GM19099 (cell line): ENCODE measurements around the gene TMPRSS13.

Experiments
- POLR2A ChIP-seq: IDR thresholded peaks from 3 replicates; pipeline ENCODE4 v1.6.1; 2011; ENCODE audit warnings: low read depth; ENCODE audit not compliant: insufficient read length; ENCODE audit errors: extremely low read depth

TMPRSS13 gene

DNA sequence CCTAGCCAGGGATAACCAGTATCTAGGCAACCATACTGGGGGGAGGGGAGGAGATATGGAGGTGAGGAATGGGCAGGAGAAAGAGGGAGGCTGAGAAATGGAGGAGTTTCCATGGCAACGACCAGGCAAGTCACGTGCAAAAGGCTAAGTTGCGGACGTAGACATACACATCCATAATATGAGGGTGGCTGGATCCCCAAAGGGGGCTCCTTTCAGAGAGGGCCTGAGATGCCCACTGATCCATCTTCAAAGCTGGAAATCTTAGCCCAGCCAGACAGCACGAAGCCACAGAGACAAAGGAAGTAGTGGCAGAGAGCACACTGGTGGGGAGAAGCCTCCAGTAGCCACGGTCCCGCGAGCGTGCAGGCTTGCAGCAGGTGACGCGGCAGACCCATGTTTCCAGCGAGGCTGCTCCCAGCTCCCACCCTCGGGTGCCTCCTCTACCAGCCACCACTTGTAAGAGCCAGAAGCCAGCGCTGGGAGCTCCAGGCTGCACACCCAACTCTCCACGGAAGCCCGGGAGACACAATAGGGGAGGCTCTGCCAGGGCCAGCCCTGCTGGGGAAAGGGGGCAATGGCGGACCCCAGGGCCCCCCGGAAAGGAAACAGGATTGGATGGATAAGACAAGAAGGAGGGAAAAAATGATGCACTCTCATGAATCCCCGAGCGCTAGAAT is 53.7 kb downstream of the TMPRSS13 start:
- no peak for TF ChIP-seq POLR2A

DNA sequence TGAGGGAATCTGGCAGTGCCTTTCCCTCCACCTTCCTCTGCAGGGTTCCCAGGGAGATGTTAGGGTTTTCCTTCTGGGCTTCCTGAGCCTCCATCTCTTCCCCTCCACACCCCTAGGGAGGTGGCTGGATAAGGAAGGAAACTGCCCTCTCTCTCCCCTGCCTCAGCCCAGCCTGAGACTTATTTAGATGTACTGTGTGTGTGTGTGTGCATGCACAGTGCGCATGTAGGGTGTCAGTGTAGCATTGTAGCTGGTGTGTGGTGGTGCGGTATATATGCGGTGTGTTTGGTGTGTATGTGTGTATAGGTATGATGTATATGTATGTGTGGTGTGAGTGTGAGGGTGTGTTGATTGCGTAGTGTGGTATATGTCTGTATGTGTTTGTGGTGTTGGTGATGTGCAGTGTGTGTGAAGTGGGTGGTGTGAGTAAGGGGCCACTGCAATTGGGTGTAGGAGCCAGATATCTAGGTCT is 54.3 kb downstream of the TMPRSS13 start:
- no peak for TF ChIP-seq POLR2A

DNA sequence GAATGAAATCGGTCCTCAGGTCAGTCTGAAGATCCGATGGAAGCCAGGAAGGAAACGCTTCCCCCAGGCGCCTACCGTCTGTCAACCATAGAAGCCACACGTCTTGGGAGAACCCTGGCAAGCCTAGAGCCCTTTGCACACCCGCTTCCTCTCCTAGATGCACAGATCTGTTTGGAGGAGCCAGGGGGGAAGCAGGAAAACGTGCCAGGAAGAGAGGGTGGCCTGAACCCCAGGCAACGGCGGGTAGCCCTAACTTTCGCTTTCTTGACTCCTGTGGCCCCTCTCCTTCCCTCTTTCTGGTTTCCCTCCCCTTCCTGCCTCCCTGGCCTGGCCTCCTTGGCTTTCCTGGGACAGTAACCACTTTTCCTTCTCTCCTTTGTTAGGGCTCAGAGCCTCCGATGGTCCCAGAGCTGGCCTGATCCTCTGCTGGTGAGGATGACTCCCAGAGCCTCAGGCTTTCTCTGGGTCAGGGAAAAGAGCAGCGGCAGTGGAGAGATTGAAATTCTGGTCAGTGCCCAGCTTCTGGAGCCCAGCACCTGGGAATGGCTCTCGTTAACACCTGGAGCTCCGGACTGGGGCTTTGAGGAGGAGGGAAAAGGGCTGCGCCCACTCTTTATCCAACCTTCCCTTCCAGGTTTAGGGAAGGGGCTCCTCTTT is 54.8 kb downstream of the TMPRSS13 start:
- no peak for TF ChIP-seq POLR2A

DNA sequence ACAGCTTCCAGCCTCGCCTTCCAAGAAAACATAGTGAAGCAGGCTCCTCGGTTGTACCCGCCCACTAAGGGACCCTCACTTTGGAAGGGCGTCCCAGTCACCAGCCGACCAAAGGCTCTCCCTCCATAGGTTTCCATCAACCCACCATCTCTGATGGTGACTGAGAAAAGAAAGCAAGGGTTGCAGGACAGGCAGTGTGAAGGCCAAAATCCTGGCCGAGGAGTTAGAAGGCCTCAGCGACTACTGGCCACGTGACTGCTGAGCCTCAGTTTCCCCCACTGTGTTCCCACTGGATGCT is 55.4 kb downstream of the TMPRSS13 start:
- TF ChIP-seq POLR2A, result no peak

DNA sequence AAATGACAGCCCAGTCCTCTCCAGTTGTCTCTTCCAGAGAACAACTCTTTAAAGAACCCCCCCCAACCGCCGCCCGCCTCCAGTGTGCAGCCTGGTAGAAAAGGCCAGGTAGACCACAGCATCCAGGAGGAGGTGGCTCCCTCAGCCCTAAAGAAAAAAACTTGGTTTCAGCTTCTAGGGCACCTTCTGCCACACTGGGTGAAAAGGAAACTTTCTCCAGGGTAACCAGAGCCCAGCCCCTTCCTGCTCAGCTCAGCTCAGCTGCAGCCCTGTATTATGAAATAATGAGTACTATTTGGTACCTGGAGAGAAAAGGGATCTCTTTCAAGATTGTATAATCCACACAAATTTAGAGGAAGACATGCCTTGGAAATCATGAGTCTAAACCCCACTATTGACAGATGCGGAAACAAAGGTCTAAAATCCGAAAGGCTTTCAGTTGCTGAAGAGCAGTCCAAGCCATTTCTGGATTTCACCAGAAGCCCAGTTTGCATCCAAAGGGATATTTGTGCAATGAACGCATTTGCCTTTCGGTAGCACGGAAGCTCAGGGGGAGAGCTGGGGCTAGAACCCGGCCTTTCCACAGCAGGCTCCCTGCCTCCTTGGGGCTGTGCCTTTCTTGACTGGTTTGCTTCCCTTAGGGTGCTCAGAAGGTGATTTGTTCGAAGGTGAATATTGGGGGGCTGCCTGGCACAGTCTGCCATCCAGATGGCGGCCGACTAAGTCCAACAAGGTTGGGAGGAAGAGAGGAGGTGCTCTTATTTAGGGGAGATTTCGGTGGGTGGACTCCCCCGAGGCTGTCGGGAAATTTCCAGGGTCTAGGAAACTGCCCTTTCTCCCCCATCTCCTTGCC is 56.0 kb downstream of the TMPRSS13 start:
- TF ChIP-seq POLR2A, result no peak

DNA sequence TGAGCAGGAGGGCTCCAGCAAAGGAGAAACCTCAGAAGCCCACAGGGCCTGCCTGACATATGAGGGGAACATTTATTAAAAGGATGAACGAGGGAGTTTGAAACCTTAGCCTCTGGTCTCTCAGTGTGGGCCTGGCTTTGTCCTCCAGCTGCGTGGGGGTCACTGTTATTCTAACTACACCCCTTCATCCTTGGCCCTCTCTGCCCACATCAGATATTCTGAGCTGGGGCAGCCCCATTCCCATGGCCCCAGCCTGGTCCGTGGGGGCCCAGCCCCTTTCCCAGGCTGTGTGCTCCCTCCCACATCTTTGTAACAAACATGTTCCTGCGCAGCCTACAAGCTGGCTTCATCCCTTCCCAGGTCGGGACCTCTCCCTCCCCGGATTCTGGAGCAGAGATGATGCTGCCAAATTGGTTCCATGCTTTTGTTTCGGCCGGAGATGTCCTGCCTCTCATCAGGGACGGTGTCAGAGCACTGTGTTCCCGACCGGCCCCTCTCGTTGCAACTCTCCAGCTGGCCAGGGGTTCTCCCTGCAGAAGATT is 56.7 kb downstream of the TMPRSS13 start:
- TF ChIP-seq POLR2A, result no peak

DNA sequence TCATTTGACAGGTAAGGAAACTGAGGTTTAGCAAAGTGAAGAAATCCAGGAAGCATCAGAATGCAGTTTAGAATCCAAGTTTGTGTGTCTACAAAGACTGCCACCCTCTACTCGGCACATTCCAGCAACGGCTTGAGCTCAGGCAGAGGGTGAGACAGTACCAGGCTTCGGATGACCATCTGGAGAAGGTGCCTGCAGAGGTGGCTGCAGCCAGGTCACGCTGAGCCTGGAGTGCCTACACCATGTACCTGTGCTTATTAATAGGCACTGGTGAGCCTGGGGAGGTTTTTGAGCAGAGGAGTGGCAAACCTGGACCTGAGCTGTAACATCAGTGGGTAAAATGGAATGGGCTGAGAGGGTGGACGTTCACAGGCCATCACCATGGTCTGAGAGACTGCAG is 57.4 kb downstream of the TMPRSS13 start:
- no peak for TF ChIP-seq POLR2A

DNA sequence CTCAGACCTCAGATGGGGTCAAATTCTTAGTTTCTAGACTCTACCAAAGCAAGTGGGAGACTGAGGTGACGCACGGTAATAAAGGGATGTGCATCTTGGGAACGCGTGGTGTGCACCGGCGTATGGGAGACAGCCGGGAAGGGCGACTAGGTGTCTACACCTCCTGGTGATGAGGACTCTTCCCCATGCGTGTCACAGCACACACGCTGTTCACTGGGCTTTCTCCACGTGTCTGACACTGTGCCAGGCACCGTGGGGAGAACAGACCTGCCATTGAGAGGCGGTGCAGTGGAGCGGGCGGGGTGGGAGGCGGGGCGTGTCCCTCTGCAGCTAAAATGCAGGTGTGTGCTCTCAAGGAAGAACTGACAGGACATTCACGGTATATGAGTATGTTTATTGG is 58.0 kb downstream of the TMPRSS13 start:
- TF ChIP-seq POLR2A, result no peak

DNA sequence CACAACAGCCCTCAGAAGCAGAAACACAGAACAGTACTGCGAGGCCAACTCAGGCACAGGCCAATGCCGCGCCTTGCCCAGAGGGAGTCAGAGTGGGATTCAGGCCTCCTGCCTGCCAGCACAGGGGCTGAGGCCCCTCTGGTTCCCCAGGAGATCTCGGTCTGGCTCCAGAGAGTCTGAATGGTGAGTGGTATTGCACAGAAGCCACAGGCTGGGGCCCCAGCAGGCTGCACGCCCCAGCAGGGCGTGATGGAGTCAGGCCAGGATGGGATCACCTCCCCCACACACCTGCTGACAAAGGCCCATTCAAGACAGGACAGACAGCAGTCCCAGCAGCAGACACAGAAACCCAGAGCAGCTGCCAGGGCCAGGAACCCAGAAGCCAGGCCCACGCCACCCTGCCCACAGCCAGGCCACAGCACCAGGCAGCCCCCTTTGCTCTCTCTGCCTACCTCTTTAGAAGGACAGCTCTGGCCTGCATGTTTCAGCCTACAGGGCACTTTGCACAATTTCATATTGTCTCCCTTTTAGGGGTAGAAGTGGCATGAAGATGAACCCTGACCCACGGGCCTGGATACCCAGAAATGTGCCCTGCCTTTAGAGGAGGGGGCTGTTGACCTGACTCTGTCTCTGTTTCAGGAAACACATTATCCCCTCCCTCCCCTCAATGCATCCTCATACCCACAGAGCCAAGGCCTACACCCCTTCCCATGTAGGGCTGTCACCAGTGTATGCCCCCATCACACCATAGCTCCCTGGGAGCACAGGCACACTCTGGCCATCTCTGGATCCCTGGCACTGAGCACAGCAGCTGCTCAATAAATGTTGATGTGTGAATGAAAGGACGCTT is 58.9 kb downstream of the TMPRSS13 start:
- no peak for TF ChIP-seq POLR2A

DNA sequence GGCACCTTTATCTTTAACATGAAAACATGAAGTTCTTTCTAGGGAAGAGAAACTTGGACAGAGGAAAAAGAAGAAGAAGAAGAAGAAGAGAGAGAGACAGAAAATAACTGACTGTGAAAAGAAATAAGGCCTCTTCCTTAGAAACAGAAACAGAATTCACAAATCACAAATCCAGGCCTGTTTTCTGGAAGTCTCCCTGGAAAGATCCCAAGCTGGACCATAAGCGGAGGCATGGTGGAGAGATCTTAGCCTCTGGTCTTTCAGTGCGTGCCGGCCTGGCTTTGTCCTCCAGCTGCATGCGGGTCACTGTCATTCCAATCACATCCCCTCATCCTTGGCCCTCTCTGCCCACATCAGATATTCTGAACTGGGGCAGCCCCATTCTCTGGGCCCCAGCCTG is 59.6 kb downstream of the TMPRSS13 start:
- TF ChIP-seq POLR2A, result no peak

DNA sequence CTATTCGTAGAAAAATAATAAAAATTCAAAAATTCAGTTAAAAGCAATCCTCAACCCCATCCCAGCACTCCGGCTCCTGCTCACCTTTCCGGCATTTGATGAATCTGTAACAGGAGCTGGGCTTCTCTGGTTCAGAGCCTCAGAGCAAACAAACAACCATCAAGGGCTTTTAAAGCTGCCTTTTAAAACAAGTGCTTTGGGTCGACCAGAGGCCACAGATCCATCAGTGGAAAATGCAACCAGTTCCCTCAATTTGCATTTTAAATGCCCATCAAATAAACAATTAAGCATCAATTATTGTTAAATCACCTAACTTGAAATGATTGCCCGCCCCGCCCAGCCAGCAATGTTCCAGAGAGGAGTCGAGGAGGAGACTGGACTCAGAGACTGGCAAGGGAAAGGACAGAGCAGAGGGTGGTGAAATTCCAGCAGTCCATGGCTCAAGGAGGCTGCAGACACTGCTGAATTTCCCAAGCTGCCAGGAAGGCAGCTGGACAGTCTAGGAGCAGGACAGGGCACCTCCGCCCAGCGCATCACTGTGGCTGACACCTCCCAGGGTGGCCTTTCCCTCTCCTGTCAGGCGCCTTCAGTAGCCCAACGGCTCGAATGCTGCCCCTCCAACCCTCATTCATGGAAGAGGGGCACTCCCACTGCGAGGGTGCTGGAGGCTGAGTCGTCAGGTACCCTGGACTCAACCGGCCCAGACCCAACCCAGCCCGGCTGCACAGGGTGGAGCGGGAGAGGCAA is 60.2 kb downstream of the TMPRSS13 start:
- no peak for TF ChIP-seq POLR2A

DNA sequence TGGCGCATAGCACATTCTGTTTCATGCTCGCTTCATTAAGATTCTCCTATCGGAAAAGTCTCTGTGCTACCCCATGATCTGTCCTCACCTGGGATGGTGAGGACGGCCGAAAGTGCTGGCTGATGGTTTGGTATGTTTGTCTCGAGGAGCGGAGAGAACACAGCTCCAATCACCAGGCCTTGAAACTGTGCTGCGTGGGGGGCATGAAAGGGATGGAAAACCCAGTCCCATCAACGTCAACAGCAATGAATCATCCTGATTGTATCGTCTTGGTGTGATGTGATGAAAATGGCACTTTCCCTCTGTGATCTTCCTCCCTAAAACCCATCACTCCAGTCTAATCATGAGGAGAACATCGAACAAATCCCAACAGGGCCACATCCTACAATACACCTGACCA is 61.1 kb downstream of the TMPRSS13 start:
- TF ChIP-seq POLR2A, result no peak

DNA sequence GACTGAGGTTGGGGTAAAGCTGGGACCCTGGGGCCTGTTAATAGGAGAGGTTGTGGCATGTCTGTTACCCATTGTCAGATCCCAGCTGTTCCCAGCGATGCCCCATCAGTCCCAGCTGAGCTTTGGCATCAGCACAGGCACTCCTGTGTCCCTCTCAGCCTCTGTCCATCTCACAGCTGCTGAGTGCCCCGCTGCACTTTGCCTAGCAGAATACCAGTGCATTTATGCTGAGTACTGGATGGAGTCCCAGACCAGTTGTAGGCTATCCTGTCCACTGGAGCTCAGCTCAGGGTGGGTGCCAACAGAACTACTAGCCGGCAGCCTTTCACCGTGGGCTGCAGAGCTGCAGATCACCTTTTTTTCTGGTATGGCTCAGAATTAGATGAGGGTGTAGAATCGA is 62.7 kb downstream of the TMPRSS13 start:
- no peak for TF ChIP-seq POLR2A

DNA sequence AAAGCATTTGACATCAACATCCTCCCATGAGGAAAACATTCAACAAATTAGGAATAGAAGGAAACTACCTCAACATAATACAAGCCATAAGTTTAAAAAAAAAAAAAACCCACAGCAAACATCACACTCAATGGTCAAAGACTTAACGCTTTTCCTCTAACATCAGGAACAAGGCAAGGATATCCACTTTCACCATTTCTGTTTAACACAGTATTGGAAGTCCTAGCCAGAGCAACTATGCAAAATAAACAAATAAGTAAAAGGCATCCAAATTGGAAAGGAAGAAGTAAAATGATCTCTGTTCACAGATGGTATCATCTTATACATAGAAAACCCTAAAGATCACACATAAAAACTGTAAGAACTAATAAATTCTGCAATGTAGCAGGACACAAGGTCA is 65.8 kb downstream of the TMPRSS13 start:
- TF ChIP-seq POLR2A, result no peak

DNA sequence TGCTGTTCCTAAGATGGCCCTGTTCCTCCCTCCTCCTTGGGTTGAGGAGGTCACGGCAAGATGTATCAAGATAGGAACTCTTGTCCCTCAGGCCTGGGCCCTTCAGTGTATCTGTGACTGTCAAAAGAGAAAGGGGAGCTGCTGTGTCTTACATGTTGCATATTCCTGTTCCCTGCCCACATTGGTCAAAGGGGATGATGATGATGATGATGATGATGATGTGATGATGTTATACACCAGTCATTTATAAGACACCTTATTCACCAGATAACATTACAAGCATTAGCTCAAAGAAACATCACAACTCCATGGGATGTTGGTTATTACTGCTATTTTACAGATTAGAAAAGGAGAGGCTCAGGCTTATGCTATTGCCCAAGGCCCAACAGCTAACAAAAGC is 66.4 kb downstream of the TMPRSS13 start:
- no peak for TF ChIP-seq POLR2A
